Neural cell (in vitro differentiated cells): ENCODE measurements around the gene PCLO. TPM values are rescaled to one million over a fixed set of nuclear protein-coding genes. Genes with fewer than 3 reads are reported as not detected.

Experiments
- H2AFZ ChIP-seq: fragments of 200-600, 300-800 bp; sonication (generic), shearing (Covaris generic); 2 replicates; pipeline ENCODE4 v1.6.0; 2014; ENCODE audit warnings: low read depth, mild to moderate bottlenecking, antibody characterized with exemption, low read length, moderate library complexity
- H3F3A ChIP-seq: fragments of 200-600 bp; shearing (Covaris generic); 2 replicates; pipeline ENCODE4 v1.6.1; 2016; ENCODE audit warnings: mild to moderate bottlenecking, moderate library complexity, mixed read lengths, antibody characterized with exemption, low read length; ENCODE audit not compliant: insufficient read depth, poor library complexity, severe bottlenecking
- H3K27ac ChIP-seq: fragments of 200-600, 300-800 bp; sonication (generic), shearing (Covaris generic); 2 replicates; pipeline ENCODE4 v1.5.1; 2014; ENCODE audit warnings: mild to moderate bottlenecking, low read length, moderate library complexity
- H3K27me3 ChIP-seq: fragments of 300-800, 200-600 bp; sonication (generic), shearing (Covaris generic); 2 replicates; pipeline ENCODE4 v1.6.0; 2014; ENCODE audit warnings: mild to moderate bottlenecking, low read depth, low read length, moderate library complexity; ENCODE audit not compliant: insufficient read depth
- H3K36me3 ChIP-seq: fragments of 300-800, 200-600 bp; sonication (generic), shearing (Covaris generic); 2 replicates; pipeline ENCODE4 v1.5.1; 2014; ENCODE audit warnings: mild to moderate bottlenecking, antibody characterized with exemption, low read length, moderate library complexity; ENCODE audit not compliant: insufficient read depth
- H3K4me2 ChIP-seq: fragments of 300-800, 200-600 bp; sonication (generic), shearing (Covaris generic); 2 replicates; pipeline ENCODE4 v1.6.0; 2014; ENCODE audit warnings: mild to moderate bottlenecking, low read length
- H3K4me3 ChIP-seq: fragments of 300-800, 200-600 bp; sonication (generic), shearing (Covaris generic); 2 replicates; pipeline ENCODE4 v1.5.1; 2014; ENCODE audit warnings: mild to moderate bottlenecking, low read length, moderate library complexity
- H3K79me2 ChIP-seq: fragments of 200-600 bp; shearing (Covaris generic); replicated peaks from 2 replicates; pipeline ENCODE4 v1.6.0; 2014; ENCODE audit warnings: mild to moderate bottlenecking, low read length, moderate library complexity; ENCODE audit not compliant: insufficient read depth
- H3K9ac ChIP-seq: fragments of 300-800, 200-600 bp; sonication (generic), shearing (Covaris generic); 2 replicates; pipeline ENCODE4 v1.6.1; 2016; ENCODE audit warnings: mild to moderate bottlenecking, low read length, mixed read lengths
- H3K9me2 ChIP-seq: fragments of 200-600 bp; shearing (Covaris generic); 2 replicates; pipeline ENCODE4 v1.6.1; 2016; ENCODE audit warnings: mild to moderate bottlenecking, low read length, mixed read lengths; ENCODE audit not compliant: insufficient read depth
- H3K9me3 ChIP-seq: fragments of 200-600, 300-800 bp; sonication (generic), shearing (Covaris generic); 2 replicates; pipeline ENCODE4 v1.6.1; 2016; ENCODE audit warnings: mild to moderate bottlenecking, mixed run types, low read length, moderate library complexity, mixed read lengths
- H4K20me1 ChIP-seq: fragments of 200-600 bp; shearing (Covaris generic); 2 replicates; pipeline ENCODE4 v1.6.1; 2016; ENCODE audit warnings: mild to moderate bottlenecking, mixed run types; ENCODE audit not compliant: insufficient read depth
- EP300 ChIP-seq: fragments of 450-650 bp; conservative IDR thresholded peaks from 2 replicates; pipeline ENCODE4 v1.6.1; 2014; ENCODE audit warnings: antibody characterized with exemption, mild to moderate bottlenecking, moderate library complexity; ENCODE audit not compliant: poor library complexity, severe bottlenecking
- EZH2 ChIP-seq: fragments of 200-600, 300-800 bp; shearing (Covaris generic), sonication (generic); IDR thresholded peaks from 2 replicates; pipeline ENCODE4 v1.6.1; 2014; ENCODE audit warnings: antibody characterized with exemption, low read length, borderline replicate concordance, mild to moderate bottlenecking; ENCODE audit not compliant: insufficient read depth, poor library complexity, severe bottlenecking
- MXI1 ChIP-seq: fragments of 450-650 bp; conservative IDR thresholded peaks from 2 replicates; pipeline ENCODE4 v1.6.1; 2014; ENCODE audit warnings: antibody characterized with exemption, mild to moderate bottlenecking; ENCODE audit not compliant: poor library complexity, severe bottlenecking
- POLR2AphosphoS5 ChIP-seq: IDR thresholded peaks from 2 replicates; pipeline ENCODE4 v1.6.1; 2012
- RAD21 ChIP-seq: fragments of 450-650 bp; conservative IDR thresholded peaks from 2 replicates; pipeline ENCODE4 v1.6.1; 2014; ENCODE audit warnings: antibody characterized with exemption, mild to moderate bottlenecking, moderate library complexity
- SMC3 ChIP-seq: fragments of 450-650 bp; conservative IDR thresholded peaks from 2 replicates; pipeline ENCODE4 v1.6.1; 2014; ENCODE audit warnings: antibody characterized with exemption, mild to moderate bottlenecking, moderate library complexity; ENCODE audit not compliant: poor library complexity
- TAF1 ChIP-seq: IDR thresholded peaks from 2 replicates; pipeline ENCODE4 v1.6.1; 2012; ENCODE audit warnings: low read depth
- polyA plus RNA-seq: library from polyadenylated mRNA; depleted of rRNA; stranded (reverse); fragments of >200 nt; gene quantifications from 2 replicates; pipeline ENCODE4 v1.2.3, GENCODE V29; 2014
- TF ChIP-seq, protein P1 (sequence below): IDR thresholded peaks from 2 replicates; pipeline ENCODE4 v1.6.1; 2012; ENCODE audit warnings: borderline replicate concordance
- TF ChIP-seq, protein P2 (sequence below): fragments of 450-650 bp; IDR thresholded peaks from 2 replicates; pipeline ENCODE4 v1.5.1; 2014; ENCODE audit warnings: antibody characterized with exemption, mild to moderate bottlenecking, moderate library complexity; ENCODE audit not compliant: poor library complexity, severe bottlenecking

The PCLO gene
- polyA plus RNA-seq, 1 donor from 2014 or later: 25.5 TPM

DNA sequence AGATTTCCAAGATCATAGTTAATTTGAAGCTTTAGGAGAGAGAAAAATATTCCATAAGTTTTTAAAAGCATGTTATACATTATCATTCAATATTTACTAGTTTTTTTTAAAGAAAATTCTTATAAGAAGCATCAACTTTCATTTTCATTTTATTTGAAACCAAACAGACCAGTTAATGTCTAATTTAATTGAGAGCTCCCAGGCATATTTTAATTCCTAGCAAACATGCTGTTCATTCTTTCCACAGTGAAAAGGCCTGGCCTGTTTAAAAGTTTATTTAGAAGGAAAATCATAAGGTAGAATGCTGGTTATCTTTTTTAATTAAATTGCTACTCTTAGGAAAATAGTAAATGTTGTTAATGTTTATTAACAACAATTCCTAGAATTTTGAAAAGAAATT, 324.4 kb downstream of the PCLO start:
- Histone ChIP-seq H3K27me3 (no peaks in the 10 kb centered on the region), H3K9me3 (peaks cover 6% of the 10 kb centered on the region), H3K9me2 (no peaks in the 10 kb centered on the region), H3K4me2 (no peak overlapping the region), H3K4me3 (no peak overlapping the region), H3K27ac (no peak overlapping the region), H3K9ac (no peak overlapping the region), H3K79me2 (no peaks in the 10 kb centered on the region), H4K20me1 (no peaks in the 10 kb centered on the region), H3K36me3 (peaks cover 16% of the 10 kb centered on the region), H2AFZ (no peak overlapping the region), H3F3A (no peaks in the 10 kb centered on the region)
- TF ChIP-seq, protein P1, sequence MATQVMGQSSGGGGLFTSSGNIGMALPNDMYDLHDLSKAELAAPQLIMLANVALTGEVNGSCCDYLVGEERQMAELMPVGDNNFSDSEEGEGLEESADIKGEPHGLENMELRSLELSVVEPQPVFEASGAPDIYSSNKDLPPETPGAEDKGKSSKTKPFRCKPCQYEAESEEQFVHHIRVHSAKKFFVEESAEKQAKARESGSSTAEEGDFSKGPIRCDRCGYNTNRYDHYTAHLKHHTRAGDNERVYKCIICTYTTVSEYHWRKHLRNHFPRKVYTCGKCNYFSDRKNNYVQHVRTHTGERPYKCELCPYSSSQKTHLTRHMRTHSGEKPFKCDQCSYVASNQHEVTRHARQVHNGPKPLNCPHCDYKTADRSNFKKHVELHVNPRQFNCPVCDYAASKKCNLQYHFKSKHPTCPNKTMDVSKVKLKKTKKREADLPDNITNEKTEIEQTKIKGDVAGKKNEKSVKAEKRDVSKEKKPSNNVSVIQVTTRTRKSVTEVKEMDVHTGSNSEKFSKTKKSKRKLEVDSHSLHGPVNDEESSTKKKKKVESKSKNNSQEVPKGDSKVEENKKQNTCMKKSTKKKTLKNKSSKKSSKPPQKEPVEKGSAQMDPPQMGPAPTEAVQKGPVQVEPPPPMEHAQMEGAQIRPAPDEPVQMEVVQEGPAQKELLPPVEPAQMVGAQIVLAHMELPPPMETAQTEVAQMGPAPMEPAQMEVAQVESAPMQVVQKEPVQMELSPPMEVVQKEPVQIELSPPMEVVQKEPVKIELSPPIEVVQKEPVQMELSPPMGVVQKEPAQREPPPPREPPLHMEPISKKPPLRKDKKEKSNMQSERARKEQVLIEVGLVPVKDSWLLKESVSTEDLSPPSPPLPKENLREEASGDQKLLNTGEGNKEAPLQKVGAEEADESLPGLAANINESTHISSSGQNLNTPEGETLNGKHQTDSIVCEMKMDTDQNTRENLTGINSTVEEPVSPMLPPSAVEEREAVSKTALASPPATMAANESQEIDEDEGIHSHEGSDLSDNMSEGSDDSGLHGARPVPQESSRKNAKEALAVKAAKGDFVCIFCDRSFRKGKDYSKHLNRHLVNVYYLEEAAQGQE: no peak
- no peak for TF ChIP-seq SMC3
- no peak for TF ChIP-seq TAF1
- TF ChIP-seq EP300: no peak
- no peak for TF ChIP-seq POLR2AphosphoS5
- TF ChIP-seq, protein P2, sequence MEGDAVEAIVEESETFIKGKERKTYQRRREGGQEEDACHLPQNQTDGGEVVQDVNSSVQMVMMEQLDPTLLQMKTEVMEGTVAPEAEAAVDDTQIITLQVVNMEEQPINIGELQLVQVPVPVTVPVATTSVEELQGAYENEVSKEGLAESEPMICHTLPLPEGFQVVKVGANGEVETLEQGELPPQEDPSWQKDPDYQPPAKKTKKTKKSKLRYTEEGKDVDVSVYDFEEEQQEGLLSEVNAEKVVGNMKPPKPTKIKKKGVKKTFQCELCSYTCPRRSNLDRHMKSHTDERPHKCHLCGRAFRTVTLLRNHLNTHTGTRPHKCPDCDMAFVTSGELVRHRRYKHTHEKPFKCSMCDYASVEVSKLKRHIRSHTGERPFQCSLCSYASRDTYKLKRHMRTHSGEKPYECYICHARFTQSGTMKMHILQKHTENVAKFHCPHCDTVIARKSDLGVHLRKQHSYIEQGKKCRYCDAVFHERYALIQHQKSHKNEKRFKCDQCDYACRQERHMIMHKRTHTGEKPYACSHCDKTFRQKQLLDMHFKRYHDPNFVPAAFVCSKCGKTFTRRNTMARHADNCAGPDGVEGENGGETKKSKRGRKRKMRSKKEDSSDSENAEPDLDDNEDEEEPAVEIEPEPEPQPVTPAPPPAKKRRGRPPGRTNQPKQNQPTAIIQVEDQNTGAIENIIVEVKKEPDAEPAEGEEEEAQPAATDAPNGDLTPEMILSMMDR: no peak
- TF ChIP-seq MXI1: no peak
- TF ChIP-seq EZH2: no peak
- no peak for TF ChIP-seq RAD21

DNA sequence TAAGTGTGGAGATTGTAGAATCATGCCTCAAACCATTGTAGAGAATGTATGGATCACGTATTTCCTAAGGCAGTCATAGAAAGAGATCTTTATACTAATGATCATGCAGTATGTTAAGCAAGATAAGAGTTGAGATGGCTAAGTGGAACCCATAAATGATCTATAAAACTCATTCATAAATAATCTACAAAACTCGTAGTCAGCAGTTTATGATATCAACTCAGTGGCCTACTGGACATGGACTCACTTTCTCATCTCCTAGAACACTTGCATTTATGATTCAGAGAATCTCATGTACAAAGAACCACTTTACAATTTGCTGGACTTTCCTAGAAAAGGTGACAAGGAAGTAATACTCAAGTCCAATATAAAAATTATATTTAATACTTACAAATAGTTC, 339.6 kb downstream of the PCLO start:
- Histone ChIP-seq H4K20me1 (no peaks in the 10 kb centered on the region), H3K9me2 (no peaks in the 10 kb centered on the region), H3K9ac (no peak overlapping the region), H3K27me3 (no peaks in the 10 kb centered on the region), H3K4me2 (no peak overlapping the region), H3K36me3 (peaks cover 21% of the 10 kb centered on the region), H3K27ac (no peak overlapping the region), H2AFZ (no peak overlapping the region), H3F3A (no peaks in the 10 kb centered on the region), H3K9me3 (no peaks in the 10 kb centered on the region), H3K79me2 (no peaks in the 10 kb centered on the region), H3K4me3 (no peak overlapping the region)
- TF ChIP-seq EP300 (no peak), EZH2 (no peak), TAF1 (no peak), RAD21 (no peak), MXI1 (no peak), POLR2AphosphoS5 (no peak), SMC3 (no peak)
- TF ChIP-seq, protein P2: no peak
